Testis (tissue), 2 donors: ENCODE data around the gene KIF26B.

ENCODE experiments used
- CTCF ChIP-seq, 3 experiments: fragments of 450-650 bp in 2 of 3; fragments of 200-600 bp in 1 of 3; sonication (generic) in 1 of 3; IDR thresholded peaks; one replicate each; pipeline ENCODE4 v1.5.1; 2016 to 2019; ENCODE audit warnings: antibody characterized with exemption in 3 of 3, mild to moderate bottlenecking in 2 of 3, moderate library complexity in 1 of 3
- POLR2A ChIP-seq: fragments of 450-650 bp; IDR thresholded peaks from one replicate; pipeline ENCODE4 v1.6.1; 2017; ENCODE audit warnings: antibody characterized with exemption, mild to moderate bottlenecking, moderate library complexity

- TF ChIP-seq POLR2A (no peak), CTCF (IDR thresholded peaks at IDR 0.05) (no peak)
Observed at GRCh38 chr1:245241526-245242130, 86.8 kb downstream of the KIF26B start.
